ENCODE data around the gene HK1. TPM values are rescaled to one million over a fixed set of nuclear protein-coding genes. Genes with fewer than 3 reads are reported as not detected.

The HK1 gene
- total and polyA plus RNA-seq, 2 donors (not counting 1 experiment from before 2014, with no cell fraction given) = 24.7 to 40.8 TPM

DNA sequence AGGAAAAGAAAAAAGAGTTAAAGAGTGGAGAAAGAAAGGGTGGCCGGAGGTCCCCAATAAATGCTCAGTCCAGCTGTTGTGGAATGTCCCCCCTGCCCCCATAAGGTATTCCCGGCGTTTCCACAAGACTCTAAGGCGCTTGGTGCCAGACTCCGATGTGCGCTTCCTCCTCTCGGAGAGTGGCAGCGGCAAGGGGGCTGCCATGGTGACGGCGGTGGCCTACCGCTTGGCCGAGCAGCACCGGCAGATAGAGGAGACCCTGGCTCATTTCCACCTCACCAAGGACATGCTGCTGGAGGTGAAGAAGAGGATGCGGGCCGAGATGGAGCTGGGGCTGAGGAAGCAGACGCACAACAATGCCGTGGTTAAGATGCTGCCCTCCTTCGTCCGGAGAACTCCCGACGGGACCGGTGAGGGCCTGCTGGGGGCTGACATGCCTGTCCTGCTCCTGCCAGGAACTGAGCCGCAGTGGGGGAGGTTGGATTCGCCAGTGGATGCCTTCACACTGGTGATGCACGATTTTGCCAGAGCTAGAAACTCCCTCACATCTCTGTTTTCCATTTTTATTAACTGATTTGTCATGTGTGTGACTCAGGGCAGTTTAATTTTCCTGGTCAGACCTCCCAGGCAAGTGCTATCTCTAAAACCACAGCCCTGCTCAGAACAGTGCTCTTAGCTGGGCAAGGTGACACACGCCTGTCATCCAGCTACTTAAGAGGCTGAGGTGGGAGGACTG is 104.3 kb downstream of the HK1 start:
- POLR2A ChIA-PET = no interaction called here
- H3K27me3 ChIP-seq (replicated peaks in 1 of 4; ENCODE audit: control extremely low read depth in 1 of 4, control insufficient read depth in 3 of 4, insufficient read depth in 4 of 4, low read length in 3 of 4) = no peaks in the 10 kb centered on the region
- no peak overlapping the region for H3K27ac ChIP-seq (ENCODE audit: low read length in 2 of 2)
- no peak overlapping the region for H3K4me3 ChIP-seq (ENCODE audit: control extremely low read depth in 1 of 5, extremely low read depth in 1 of 5, insufficient read depth in 1 of 5, low read depth in 2 of 5, low read length in 4 of 5)
- H3K9ac ChIP-seq (ENCODE audit: low read length) = no peak overlapping the region
- no peaks in the 10 kb centered on the region for H3K9me3 ChIP-seq (ENCODE audit: control extremely low read depth in 1 of 3, control insufficient read depth in 2 of 3, insufficient read depth in 1 of 3, low read length in 2 of 3)
- intact Hi-C loops (cut with micrococcal nuclease) = no loop called here
- no peak for DNase-seq
- no peak for ATAC-seq (ENCODE audit: low read depth)
- peaks cover 12% of the 10 kb centered on the region for H3K4me1 Mint-ChIP-seq
- H3K4me1 ChIP-seq (ENCODE audit: control insufficient read depth in 2 of 2, insufficient read depth in 2 of 2, low read length in 2 of 2) = no peaks in the 10 kb centered on the region
- H2AFZ ChIP-seq (ENCODE audit: insufficient read depth, low read depth, low read length, poor library complexity, severe bottlenecking) = no peak overlapping the region
- no peaks in the 10 kb centered on the region for H3K9me3 Mint-ChIP-seq (ENCODE audit: insufficient read depth)
- no peaks in the 10 kb centered on the region for H3K79me2 ChIP-seq (ENCODE audit: control insufficient read depth, insufficient read depth, low read length)
- H3K36me3 ChIP-seq (replicated peaks in 1 of 2; ENCODE audit: control extremely low read depth in 1 of 2, control insufficient read depth in 1 of 2, extremely low read depth in 1 of 2, insufficient read depth in 2 of 2, low read length in 1 of 2) = peaks cover 8 to 72% of the 10 kb centered on the region in 2 experiments
- no peak overlapping the region for H3K4me3 Mint-ChIP-seq
- TF ChIP-seq, protein P1, sequence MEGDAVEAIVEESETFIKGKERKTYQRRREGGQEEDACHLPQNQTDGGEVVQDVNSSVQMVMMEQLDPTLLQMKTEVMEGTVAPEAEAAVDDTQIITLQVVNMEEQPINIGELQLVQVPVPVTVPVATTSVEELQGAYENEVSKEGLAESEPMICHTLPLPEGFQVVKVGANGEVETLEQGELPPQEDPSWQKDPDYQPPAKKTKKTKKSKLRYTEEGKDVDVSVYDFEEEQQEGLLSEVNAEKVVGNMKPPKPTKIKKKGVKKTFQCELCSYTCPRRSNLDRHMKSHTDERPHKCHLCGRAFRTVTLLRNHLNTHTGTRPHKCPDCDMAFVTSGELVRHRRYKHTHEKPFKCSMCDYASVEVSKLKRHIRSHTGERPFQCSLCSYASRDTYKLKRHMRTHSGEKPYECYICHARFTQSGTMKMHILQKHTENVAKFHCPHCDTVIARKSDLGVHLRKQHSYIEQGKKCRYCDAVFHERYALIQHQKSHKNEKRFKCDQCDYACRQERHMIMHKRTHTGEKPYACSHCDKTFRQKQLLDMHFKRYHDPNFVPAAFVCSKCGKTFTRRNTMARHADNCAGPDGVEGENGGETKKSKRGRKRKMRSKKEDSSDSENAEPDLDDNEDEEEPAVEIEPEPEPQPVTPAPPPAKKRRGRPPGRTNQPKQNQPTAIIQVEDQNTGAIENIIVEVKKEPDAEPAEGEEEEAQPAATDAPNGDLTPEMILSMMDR (IDR thresholded peaks at IDR 0.05) = no peak
- no peak for TF ChIP-seq EZH2 (IDR thresholded peaks at IDR 0.05; ENCODE audit: borderline replicate concordance, insufficient read depth, low read depth, low read length, poor library complexity, severe bottlenecking)
- H3K27ac Mint-ChIP-seq = no peak overlapping the region
- no peaks in the 10 kb centered on the region for H4K20me1 ChIP-seq (ENCODE audit: control insufficient read depth, insufficient read depth, low read length, poor library complexity, severe bottlenecking)
- H3K4me2 ChIP-seq (replicated peaks; ENCODE audit: low read depth, low read length, poor library complexity, severe bottlenecking) = no peak overlapping the region
- H3K27me3 Mint-ChIP-seq = no peaks in the 10 kb centered on the region
- CTCF ChIA-PET = interaction anchor here (3.5 kb wide), 1 partner anchor 10 kb away, joined by 12 read pairs; no protein-coding TSS in a partner anchor
- 98% methylated on average over 21 of the region's 26 CpGs for WGBS (ENCODE audit: insufficient coverage)

DNA sequence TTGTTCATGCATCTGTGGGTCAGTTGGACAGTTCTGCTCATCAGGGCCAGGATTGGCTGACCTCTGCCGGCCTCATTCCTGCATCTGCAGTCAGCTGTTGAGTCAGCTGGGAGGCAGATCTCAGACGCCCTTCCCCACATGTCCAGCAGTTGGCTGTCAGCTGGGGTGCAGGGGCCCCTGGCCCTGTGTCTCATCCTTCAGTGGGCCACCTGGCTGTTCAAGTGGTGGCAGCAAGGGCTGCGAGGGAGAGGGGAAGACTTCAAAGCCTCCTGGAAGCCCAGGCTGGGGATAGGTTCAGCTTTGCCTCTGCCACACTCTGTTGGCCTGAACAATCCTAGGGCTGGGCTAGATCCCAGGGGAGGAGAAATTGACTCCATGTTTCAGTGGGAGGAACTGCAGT is 105.3 kb downstream of the HK1 start:
- Histone ChIP-seq H3K27ac (ENCODE audit: low read length in 2 of 2) (no peak overlapping the region), H4K20me1 (ENCODE audit: control insufficient read depth, insufficient read depth, low read length, poor library complexity, severe bottlenecking) (no peaks in the 10 kb centered on the region), H3K27me3 (replicated peaks in 1 of 4; ENCODE audit: control extremely low read depth in 1 of 4, control insufficient read depth in 3 of 4, insufficient read depth in 4 of 4, low read length in 3 of 4) (no peaks in the 10 kb centered on the region), H3K4me1 (ENCODE audit: control insufficient read depth in 2 of 2, insufficient read depth in 2 of 2, low read length in 2 of 2) (no peaks in the 10 kb centered on the region), H3K79me2 (ENCODE audit: control insufficient read depth, insufficient read depth, low read length) (no peaks in the 10 kb centered on the region), H3K4me2 (replicated peaks; ENCODE audit: low read depth, low read length, poor library complexity, severe bottlenecking) (no peak overlapping the region), H3K9ac (ENCODE audit: low read length) (no peak overlapping the region), H2AFZ (ENCODE audit: insufficient read depth, low read depth, low read length, poor library complexity, severe bottlenecking) (no peak overlapping the region), H3K36me3 (replicated peaks in 1 of 2; ENCODE audit: control extremely low read depth in 1 of 2, control insufficient read depth in 1 of 2, extremely low read depth in 1 of 2, insufficient read depth in 2 of 2, low read length in 1 of 2) (peaks cover 4 to 77% of the 10 kb centered on the region in 2 experiments), H3K9me3 (ENCODE audit: control extremely low read depth in 1 of 3, control insufficient read depth in 2 of 3, insufficient read depth in 1 of 3, low read length in 2 of 3) (no peaks in the 10 kb centered on the region), H3K4me3 (ENCODE audit: control extremely low read depth in 1 of 5, extremely low read depth in 1 of 5, insufficient read depth in 1 of 5, low read depth in 2 of 5, low read length in 4 of 5) (no peak overlapping the region)
- TF ChIP-seq EZH2 (IDR thresholded peaks at IDR 0.05; ENCODE audit: borderline replicate concordance, insufficient read depth, low read depth, low read length, poor library complexity, severe bottlenecking) = no peak
- TF ChIP-seq, protein P1 (IDR thresholded peaks at IDR 0.05) = no peak
- ATAC-seq (ENCODE audit: low read depth) = no peak
- H3K4me3 Mint-ChIP-seq = no peak overlapping the region
- DNase-seq = no peak
- ChIA-PET POLR2A (no interaction called here), CTCF (interaction anchor here (3.5 kb wide), 1 partner anchor 9 kb away, joined by 12 read pairs; no protein-coding TSS in a partner anchor)
- H3K27me3 Mint-ChIP-seq = no peaks in the 10 kb centered on the region
- no peak overlapping the region for H3K27ac Mint-ChIP-seq
- WGBS (ENCODE audit: insufficient coverage) = 89% methylated on average over 3 of the region's 3 CpGs
- peaks cover 3% of the 10 kb centered on the region for H3K4me1 Mint-ChIP-seq
- no peaks in the 10 kb centered on the region for H3K9me3 Mint-ChIP-seq (ENCODE audit: insufficient read depth)
- intact Hi-C loops (cut with micrococcal nuclease) = no loop called here
